Left lung (tissue), 10 donors: Measurements from ENCODE around the gene RALGPS2. TPM values are rescaled to one million over a fixed set of nuclear protein-coding genes. Genes with fewer than 3 reads are reported as not detected.

Experiments used
- ATAC-seq: fragments of 200-7000 bp; cut with Tn5 transposase; one replicate; pipeline ENCODE4 v1.9.1; 2020; ENCODE audit warnings: moderate library complexity
- DNase-seq, 4 donors: peaks; one replicate each; pipeline ENCODE4 v3.0.0-alpha.2; 2013 to 2020
- H3K27ac ChIP-seq, 2 donors: fragments of 200-600 bp; sonication (generic) in 1 of 2; one replicate each; pipeline versions ENCODE4 v1.5.0 to v1.8.0; 2020 to 2021
- H3K27me3 ChIP-seq, 2 donors: fragments of 200-600 bp; sonication (generic) in 1 of 2; one replicate each; pipeline versions ENCODE4 v1.5.0 to v1.8.0; 2020 to 2021
- H3K36me3 ChIP-seq, 2 donors: fragments of 200-600 bp; sonication (generic) in 1 of 2; one replicate each; pipeline versions ENCODE4 v1.5.0 to v1.8.0; 2020 to 2021
- H3K4me1 ChIP-seq, 2 donors: fragments of 200-600 bp; one replicate each; pipeline ENCODE4 v1.8.0; 2021
- H3K4me3 ChIP-seq, 2 donors: fragments of 200-600 bp; sonication (generic) in 1 of 2; one replicate each; pipeline versions ENCODE4 v1.5.0 to v1.8.0; 2020 to 2021; ENCODE audit warnings: mild to moderate bottlenecking in 1 of 2
- H3K9me3 ChIP-seq, 2 donors: fragments of 200-600 bp; sonication (generic) in 1 of 2; one replicate each; pipeline versions ENCODE4 v1.5.0 to v1.8.0; 2020 to 2021
- CTCF ChIP-seq, 2 donors: fragments of 200-600 bp; sonication (generic) in 1 of 2; IDR thresholded peaks; one replicate each; pipeline versions ENCODE4 v1.5.0 to v1.8.0; 2021; ENCODE audit warnings: antibody characterized with exemption in 2 of 2
- intact Hi-C, 2 donors: fragments of 100-400 bp; cut with DNase I; formaldehyde crosslinking; loops; one replicate each; pipeline versions ENCODE4 v1.11.2 to v1.14.2; 2022
- polyA plus RNA-seq, 6 donors: library from polyadenylated mRNA; unstranded; fragments of 120-200 nt; gene quantifications; one replicate each; pipeline ENCODE4 v1.2.1, GENCODE V29; 2013; ENCODE audit not compliant: insufficient read length in 6 of 6
- total RNA-seq, 2 donors: library from RNA; stranded (reverse); fragmentation: NEBNext Ultra II Directional; extraction: Animal tissue kit (Norgen Biotek cat#: 25700); gene quantifications; one replicate each; pipeline ENCODE4 v1.2.1, GENCODE V29; 2021
- donor health status: DM: no; HTN: yes; CAD: no.
- donor health status: DM: no; HTN: no; CAD: no.

The RALGPS2 gene
- total and polyA plus RNA-seq, 8 donors: 9.0 to 24.5 (median 20.9) TPM

- H3K9me3 ChIP-seq: no peaks in the 10 kb centered on the region
- ATAC-seq (no peak), DNase-seq (no peak)
- intact Hi-C loops: no loop called here
- no peaks in the 10 kb centered on the region for H3K27me3 ChIP-seq
- TF ChIP-seq CTCF (IDR thresholded peaks at IDR 0.05): no peak
- no peaks in the 10 kb centered on the region for H3K36me3 ChIP-seq
- H3K4me3 ChIP-seq: no peak overlapping the region
- H3K4me1 ChIP-seq: no peaks in the 10 kb centered on the region
- H3K27ac ChIP-seq: no peak overlapping the region
These were observed 233.4 kb downstream of the RALGPS2 start for GRCh38 chr1:178958491-178958890.

- Histone ChIP-seq H3K4me1 (no peaks in the 10 kb centered on the region), H3K9me3 (peaks cover 0 to 4% of the 10 kb centered on the region in 2 donors), H3K27ac (no peak overlapping the region), H3K4me3 (no peak overlapping the region), H3K36me3 (no peaks in the 10 kb centered on the region), H3K27me3 (no peaks in the 10 kb centered on the region)
- DNase-seq (no peak), ATAC-seq (no peak)
- TF ChIP-seq CTCF (IDR thresholded peaks at IDR 0.05): no peak
- intact Hi-C loops: no loop called here
These were observed 234.8 kb downstream of the RALGPS2 start for GRCh38 chr1:178959543-178960460.

GRCh38 chr1:178960482-178961240 is 235.6 kb downstream of the RALGPS2 start:
- Histone ChIP-seq H3K27ac (no peak overlapping the region), H3K4me3 (no peak overlapping the region), H3K4me1 (no peaks in the 10 kb centered on the region), H3K36me3 (no peaks in the 10 kb centered on the region), H3K9me3 (peaks cover 0 to 7% of the 10 kb centered on the region in 2 donors), H3K27me3 (no peaks in the 10 kb centered on the region)
- DNase-seq (no peak), ATAC-seq (no peak)
- no peak for TF ChIP-seq CTCF (IDR thresholded peaks at IDR 0.05)
- intact Hi-C loops: no loop called here

GRCh38 chr1:178961331-178961730 is 236.3 kb downstream of the RALGPS2 start:
- Histone ChIP-seq H3K27ac (no peak overlapping the region), H3K36me3 (no peaks in the 10 kb centered on the region), H3K27me3 (no peaks in the 10 kb centered on the region), H3K4me3 (no peak overlapping the region), H3K4me1 (no peaks in the 10 kb centered on the region), H3K9me3 (peaks cover 0 to 7% of the 10 kb centered on the region in 2 donors)
- intact Hi-C loops: no loop called here
- ATAC-seq (no peak), DNase-seq (no peak)
- TF ChIP-seq CTCF (IDR thresholded peaks at IDR 0.05): no peak

- Histone ChIP-seq H3K4me3 (no peak overlapping the region), H3K9me3 (peaks cover 0 to 7% of the 10 kb centered on the region in 2 donors), H3K27ac (no peak overlapping the region), H3K27me3 (no peaks in the 10 kb centered on the region), H3K36me3 (no peaks in the 10 kb centered on the region), H3K4me1 (no peaks in the 10 kb centered on the region)
- intact Hi-C loops: no loop called here
- no peak for ATAC-seq
- DNase-seq: no peak
- no peak for TF ChIP-seq CTCF (IDR thresholded peaks at IDR 0.05)
These were observed 236.8 kb downstream of the RALGPS2 start for GRCh38 chr1:178961868-178962267.
